ENCODE results near the gene TMEM108. TPM values are rescaled to one million over a fixed set of nuclear protein-coding genes. Genes with fewer than 3 reads are reported as not detected.
A peak's percentile ranks its signal among the peaks of the same experiment; 100 is the strongest.

TMEM108 gene
- total RNA-seq, 1 experiment from 2014 or later = not detected

DNA sequence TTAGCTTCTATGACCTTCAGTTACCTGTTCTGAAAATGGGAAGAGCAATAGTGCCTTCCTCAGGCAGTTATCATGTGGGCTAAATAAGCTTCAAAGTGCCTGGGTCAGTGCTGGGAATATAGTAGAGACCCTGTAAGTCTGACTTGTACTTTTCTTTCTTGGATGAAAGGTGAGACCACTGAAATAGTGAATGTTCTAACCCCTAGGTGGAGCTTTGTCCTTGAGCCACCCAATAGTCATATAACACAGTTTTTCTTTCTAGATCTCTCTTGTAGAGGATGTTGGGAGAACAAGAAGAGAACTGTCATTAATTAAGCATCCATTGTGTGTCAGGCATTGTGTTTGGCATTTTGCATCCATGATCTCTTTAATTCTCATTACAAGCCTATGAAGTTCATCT, 348.7 kb downstream of the TMEM108 start:
- Histone ChIP-seq H4K20me1 (ENCODE audit: insufficient read depth) (no peaks in the 10 kb centered on the region), H3K9me2 (ENCODE audit: insufficient read depth) (no peaks in the 10 kb centered on the region), H3K79me2 (ENCODE audit: insufficient read depth, low read length) (no peaks in the 10 kb centered on the region), H3K27me3 (ENCODE audit: insufficient read depth, low read length) (peaks cover 41% of the 10 kb centered on the region), H3K4me2 (ENCODE audit: low read length) (no peak overlapping the region), H3K4me1 (ENCODE audit: control insufficient read depth in 1 of 2, insufficient read depth in 2 of 2, low read length in 2 of 2) (peaks cover 6 to 16% of the 10 kb centered on the region in 2 experiments), H3K27ac (ENCODE audit: low read depth, low read length) (no peak overlapping the region), H3K36me3 (ENCODE audit: control insufficient read depth in 1 of 2, insufficient read depth in 2 of 2, low read length in 2 of 2) (no peaks in the 10 kb centered on the region), H2AFZ (ENCODE audit: low read depth, low read length, poor library complexity, severe bottlenecking) (no peak overlapping the region), H3K4me3 (replicated peaks in 1 of 2; ENCODE audit: low read depth in 1 of 2, low read length in 2 of 2) (no peak overlapping the region), H3K9ac (ENCODE audit: low read length) (no peak overlapping the region), H3K9me3 (ENCODE audit: control insufficient read depth in 1 of 2, insufficient read depth in 1 of 2, low read depth in 1 of 2, low read length in 2 of 2) (no peaks in the 10 kb centered on the region)
- RAD21 ChIA-PET (ENCODE audit: low non-redundant PET in 1 of 2, low total read pairs in 2 of 2, uncharacterized antibody in 2 of 2, unreplicated experiment in 2 of 2) = no interaction called here
- POLR2A ChIA-PET = no interaction called here
- BruUV-seq (replicated peaks) = no TSS peak
- intact Hi-C loops (cut with micrococcal nuclease) = loop anchor here (10.0 kb wide), 3 partner anchors 582 to 1032 kb away; no protein-coding TSS in a partner anchor
- CTCF ChIA-PET = interaction anchor here (0.9 to 3.0 kb wide), 3 partner anchors 49 to 656 kb away, joined by 3 to 9 read pairs (median 4); no protein-coding TSS in a partner anchor
- DNase-seq (ENCODE audit: low read depth, low spot score) (no peak), ATAC-seq (no peak)
- no peak for TF ChIP-seq ZFX (IDR thresholded peaks at IDR 0.05)
- TF ChIP-seq EZH2 (IDR thresholded peaks at IDR 0.05) = no peak
- TF ChIP-seq CTCF (IDR thresholded peaks at IDR 0.05 in 2 of 3, conservative IDR thresholded peaks at IDR 0.05 in 1 of 3; ENCODE audit: borderline replicate concordance in 1 of 3, insufficient read depth in 1 of 3, low read depth in 2 of 3, low read length in 2 of 3) = 0 out of 6 replicates have a peak, but pooled peaks of 1 of the 3 experiments have one; percentile 2
- TF ChIP-seq SIN3A (IDR thresholded peaks at IDR 0.05; ENCODE audit: low read depth) = no peak
- no peak for TF ChIP-seq FOSL1 (IDR thresholded peaks at IDR 0.05; ENCODE audit: low read depth)
- TF ChIP-seq RAD21 (IDR thresholded peaks at IDR 0.05; ENCODE audit: low read depth) = 0 out of 2 replicates have a peak, but pooled peaks have one; percentile 11
- TF ChIP-seq POLR2A (IDR thresholded peaks at IDR 0.05; ENCODE audit: borderline replicate concordance, extremely low read depth, insufficient read depth, insufficient read length) = no peak
- no peak for TF ChIP-seq ZBTB33 (IDR thresholded peaks at IDR 0.05; ENCODE audit: extremely low read depth, insufficient replicate concordance, low read length)
- no peak for TF ChIP-seq POLR2AphosphoS5 (IDR thresholded peaks at IDR 0.05; ENCODE audit: low read depth, low read length)
- TF ChIP-seq CEBPB (IDR thresholded peaks at IDR 0.05; ENCODE audit: low read depth) = no peak
